ENCODE measurements around the gene CDC42BPA. TPM values are rescaled to one million over a fixed set of nuclear protein-coding genes. Genes with fewer than 3 reads are reported as not detected.

The CDC42BPA gene
- total and polyA plus RNA-seq, 11 donors, result 9.8 to 33.8 (median 29.7) TPM

- TF ChIP-seq CTCF (IDR thresholded peaks at IDR 0.05) (no peak), POLR2A (IDR thresholded peaks at IDR 0.05) (no peak)
- H3K4me1 ChIP-seq, result peaks cover 0 to 41% (median 17%) of the 10 kb centered on the region in 12 donors
- intact Hi-C loops (cut with DNase I), result loop anchor here in 1 of 10 donors (5.0 kb wide), 1 partner anchor 41 kb away; no protein-coding TSS in a partner anchor
- DNase-seq (no peak), ATAC-seq (no peak)
- peak overlapping the region in 4 of 12 donors; percentile 2 to 32 (median 8) for H3K4me3 ChIP-seq
- H3K27me3 ChIP-seq, result no peaks in the 10 kb centered on the region
- WGBS, 4 donors, result 49 to 76% (median 63%) methylated on average over 3 of the region's 3 CpGs
- peak overlapping the region in 10 of 12 donors; percentile 2 to 53 (median 30) for H3K27ac ChIP-seq
- no peaks in the 10 kb centered on the region for H3K36me3 ChIP-seq
- H3K9me3 ChIP-seq, result peaks cover 0 to 3% (median 0%) of the 10 kb centered on the region in 12 donors
Measured at GRCh38 chr1:227298512-227299240, 19.6 kb downstream of the CDC42BPA start.

- no peak for DNase-seq
- Histone ChIP-seq H3K4me3 (no peak overlapping the region), H3K27me3 (no peaks in the 10 kb centered on the region), H3K27ac (no peak overlapping the region), H3K9me3 (peaks cover 0 to 3% (median 0%) of the 10 kb centered on the region in 12 donors), H3K4me1 (peaks cover 0 to 36% (median 17%) of the 10 kb centered on the region in 12 donors), H3K36me3 (no peaks in the 10 kb centered on the region)
- intact Hi-C loops (cut with DNase I), result loop anchor here in 1 of 10 donors (5.0 kb wide), 1 partner anchor 40 kb away; no protein-coding TSS in a partner anchor
- 93 to 97% (median 96%) methylated on average over 4 of the region's 4 CpGs for WGBS, 4 donors
- TF ChIP-seq CTCF (IDR thresholded peaks at IDR 0.05) (no peak), POLR2A (IDR thresholded peaks at IDR 0.05) (no peak)
- ATAC-seq, result no peak
Measured at GRCh38 chr1:227297073-227297793, 21.1 kb downstream of the CDC42BPA start.

- intact Hi-C loops (cut with DNase I), result loop anchor here in 1 of 10 donors (5.0 kb wide), 1 partner anchor 38 kb away; no protein-coding TSS in a partner anchor
- Histone ChIP-seq H3K4me1 (peaks cover 0 to 36% (median 17%) of the 10 kb centered on the region in 12 donors), H3K36me3 (no peaks in the 10 kb centered on the region), H3K27ac (no peak overlapping the region), H3K27me3 (no peaks in the 10 kb centered on the region), H3K4me3 (no peak overlapping the region), H3K9me3 (peaks cover 0 to 3% (median 0%) of the 10 kb centered on the region in 12 donors)
- TF ChIP-seq POLR2A (IDR thresholded peaks at IDR 0.05) (no peak), CTCF (IDR thresholded peaks at IDR 0.05) (no peak)
- no peak for ATAC-seq
- no peak for DNase-seq
- 51 to 62% (median 58%) methylated on average over 3 of the region's 3 CpGs for WGBS, 4 donors
Measured at GRCh38 chr1:227295609-227296008, 22.7 kb downstream of the CDC42BPA start.

- intact Hi-C loops (cut with DNase I), result no loop called here
- no peaks in the 10 kb centered on the region for H3K36me3 ChIP-seq
- DNase-seq (no peak), ATAC-seq (no peak)
- 95 to 97% (median 96%) methylated on average over 2 of the region's 2 CpGs for WGBS, 4 donors
- no peak for TF ChIP-seq POLR2A (IDR thresholded peaks at IDR 0.05)
- no peak for TF ChIP-seq CTCF (IDR thresholded peaks at IDR 0.05)
- no peaks in the 10 kb centered on the region for H3K27me3 ChIP-seq
- H3K4me3 ChIP-seq, result no peak overlapping the region
- H3K9me3 ChIP-seq, result peaks cover 0 to 15% (median 7%) of the 10 kb centered on the region in 12 donors
- peaks cover 0 to 10% (median 0%) of the 10 kb centered on the region in 12 donors for H3K4me1 ChIP-seq
- H3K27ac ChIP-seq, result no peak overlapping the region
Measured at GRCh38 chr1:227285745-227286144, 32.5 kb downstream of the CDC42BPA start.
